Measurements from ENCODE around the gene OR2H1. TPM values are rescaled to one million over a fixed set of nuclear protein-coding genes. Genes with fewer than 3 reads are reported as not detected.

Gene OR2H1
- total and polyA plus RNA-seq, 8 donors: not detected

DNA sequence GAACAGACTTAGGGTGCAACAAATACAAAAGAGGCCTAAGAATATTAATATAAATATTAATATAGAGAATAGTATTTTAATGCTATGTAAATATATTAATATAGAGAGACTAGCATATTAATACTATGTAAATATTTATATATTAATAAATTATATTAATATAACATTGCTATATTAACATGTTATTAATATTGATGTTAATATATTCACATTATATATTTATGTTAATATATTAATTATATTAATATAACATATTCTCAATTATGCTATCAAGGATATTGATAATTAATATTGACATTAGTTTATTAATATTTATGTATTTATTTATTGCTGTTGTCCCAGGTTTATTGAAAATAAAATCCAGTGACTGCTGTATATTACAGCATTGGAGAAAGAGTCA lies 31.9 kb downstream of the OR2H1 start:
- TF ChIP-seq, protein P1, sequence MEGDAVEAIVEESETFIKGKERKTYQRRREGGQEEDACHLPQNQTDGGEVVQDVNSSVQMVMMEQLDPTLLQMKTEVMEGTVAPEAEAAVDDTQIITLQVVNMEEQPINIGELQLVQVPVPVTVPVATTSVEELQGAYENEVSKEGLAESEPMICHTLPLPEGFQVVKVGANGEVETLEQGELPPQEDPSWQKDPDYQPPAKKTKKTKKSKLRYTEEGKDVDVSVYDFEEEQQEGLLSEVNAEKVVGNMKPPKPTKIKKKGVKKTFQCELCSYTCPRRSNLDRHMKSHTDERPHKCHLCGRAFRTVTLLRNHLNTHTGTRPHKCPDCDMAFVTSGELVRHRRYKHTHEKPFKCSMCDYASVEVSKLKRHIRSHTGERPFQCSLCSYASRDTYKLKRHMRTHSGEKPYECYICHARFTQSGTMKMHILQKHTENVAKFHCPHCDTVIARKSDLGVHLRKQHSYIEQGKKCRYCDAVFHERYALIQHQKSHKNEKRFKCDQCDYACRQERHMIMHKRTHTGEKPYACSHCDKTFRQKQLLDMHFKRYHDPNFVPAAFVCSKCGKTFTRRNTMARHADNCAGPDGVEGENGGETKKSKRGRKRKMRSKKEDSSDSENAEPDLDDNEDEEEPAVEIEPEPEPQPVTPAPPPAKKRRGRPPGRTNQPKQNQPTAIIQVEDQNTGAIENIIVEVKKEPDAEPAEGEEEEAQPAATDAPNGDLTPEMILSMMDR (IDR thresholded peaks at IDR 0.05): no peak
- TF ChIP-seq POLR2A (IDR thresholded peaks at IDR 0.05) (no peak), POLR2AphosphoS5 (IDR thresholded peaks at IDR 0.05) (no peak), EP300 (IDR thresholded peaks at IDR 0.05) (no peak)
- no peaks in the 10 kb centered on the region for H3K4me1 ChIP-seq
- no peak overlapping the region for H3K27ac ChIP-seq
- H3K27me3 ChIP-seq: no peaks in the 10 kb centered on the region
- DNase-seq: no peak
- intact Hi-C loops (cut with DNase I; ENCODE audit: low total_unique reads): no loop called here
- no peak overlapping the region for H3K4me3 ChIP-seq
- H3K36me3 ChIP-seq: no peaks in the 10 kb centered on the region
- H3K9me3 ChIP-seq: no peaks in the 10 kb centered on the region

DNA sequence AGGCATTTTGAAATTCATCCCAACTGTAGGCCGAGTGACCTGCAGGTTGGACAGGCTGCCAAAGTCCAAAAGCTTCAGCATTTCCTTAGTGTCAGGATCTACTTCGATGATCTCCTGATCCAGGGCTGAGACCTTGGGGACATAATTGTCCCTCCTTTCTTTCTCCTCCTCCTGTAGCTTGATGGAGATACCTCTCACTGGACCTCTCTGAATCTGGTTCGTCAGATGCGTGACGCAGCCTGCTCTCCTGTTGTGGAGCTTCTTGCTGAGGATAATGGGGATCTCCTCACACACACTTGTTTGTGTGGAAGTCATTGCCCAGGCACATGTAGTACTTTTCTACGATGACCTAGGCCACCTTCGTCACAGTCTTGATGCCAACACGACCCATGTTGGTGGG lies 32.3 kb downstream of the OR2H1 start:
- DNase-seq: no peak
- Histone ChIP-seq H3K27me3 (no peaks in the 10 kb centered on the region), H3K36me3 (no peaks in the 10 kb centered on the region), H3K4me1 (no peaks in the 10 kb centered on the region), H3K27ac (no peak overlapping the region), H3K4me3 (no peak overlapping the region), H3K9me3 (no peaks in the 10 kb centered on the region)
- TF ChIP-seq EP300 (IDR thresholded peaks at IDR 0.05): no peak
- TF ChIP-seq, protein P1 (IDR thresholded peaks at IDR 0.05): no peak
- TF ChIP-seq POLR2AphosphoS5 (IDR thresholded peaks at IDR 0.05): no peak
- intact Hi-C loops (cut with DNase I; ENCODE audit: low total_unique reads): no loop called here
- WGBS, 5 donors: 83 to 93% (median 93%) methylated on average over 8 of the region's 8 CpGs

DNA sequence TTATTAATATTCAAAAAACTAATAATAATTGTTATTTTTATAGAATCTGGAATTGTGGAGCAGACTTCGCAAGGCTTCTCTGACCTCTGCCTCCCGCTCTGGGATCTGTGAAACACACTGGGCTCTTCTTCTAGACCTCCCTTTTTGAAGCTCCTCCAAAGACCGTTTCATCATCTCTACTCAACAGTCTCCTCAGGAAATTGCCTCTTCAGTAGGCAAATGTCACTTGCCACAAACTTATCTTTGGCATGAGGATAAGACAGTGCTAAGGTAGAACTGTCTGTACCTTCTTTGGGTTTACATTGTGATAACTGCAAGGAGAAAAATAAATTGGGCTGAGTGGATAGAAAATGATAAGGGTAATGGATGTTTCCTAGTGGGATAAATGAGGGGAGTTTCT lies 33.1 kb downstream of the OR2H1 start:
- no peak overlapping the region for H3K4me3 ChIP-seq
- no peaks in the 10 kb centered on the region for H3K4me1 ChIP-seq
- H3K27ac ChIP-seq: no peak overlapping the region
- no peaks in the 10 kb centered on the region for H3K27me3 ChIP-seq
- no peaks in the 10 kb centered on the region for H3K36me3 ChIP-seq
- WGBS, 5 donors: 72 to 91% (median 81%) methylated on average over 3 of the region's 3 CpGs
- no peaks in the 10 kb centered on the region for H3K9me3 ChIP-seq
- TF ChIP-seq, protein P1 (IDR thresholded peaks at IDR 0.05): no peak
- no peak for TF ChIP-seq POLR2A (IDR thresholded peaks at IDR 0.05)
- TF ChIP-seq POLR2AphosphoS5 (IDR thresholded peaks at IDR 0.05): no peak
- no peak for TF ChIP-seq EP300 (IDR thresholded peaks at IDR 0.05)
- DNase-seq: no peak
- intact Hi-C loops (cut with DNase I; ENCODE audit: low total_unique reads): no loop called here

DNA sequence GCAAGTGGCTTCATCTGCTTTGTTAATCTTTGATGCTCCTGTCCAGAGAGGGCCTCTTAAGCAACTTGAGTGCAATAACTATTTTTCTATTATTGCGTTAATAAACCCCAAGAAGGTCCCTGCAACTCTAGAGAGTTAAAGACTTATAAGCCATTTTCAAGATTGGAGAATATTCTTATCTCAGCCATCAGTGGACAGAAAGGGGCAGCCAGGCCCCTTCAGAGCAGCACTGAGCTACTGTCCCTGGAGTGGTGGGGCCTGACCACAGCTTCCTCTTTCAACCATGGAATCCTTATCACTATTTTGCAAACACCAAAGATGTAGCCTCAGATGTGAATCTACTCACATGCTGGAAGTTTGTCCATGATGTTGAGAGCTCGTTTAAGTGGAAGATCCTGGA lies 33.6 kb downstream of the OR2H1 start:
- H3K27me3 ChIP-seq: no peaks in the 10 kb centered on the region
- no peak for DNase-seq
- no peak overlapping the region for H3K4me3 ChIP-seq
- H3K9me3 ChIP-seq: no peaks in the 10 kb centered on the region
- no peak overlapping the region for H3K27ac ChIP-seq
- no peaks in the 10 kb centered on the region for H3K36me3 ChIP-seq
- WGBS, 5 donors: 53 to 68% (median 67%) methylated on average over 2 of the region's 2 CpGs
- TF ChIP-seq POLR2A (IDR thresholded peaks at IDR 0.05): no peak
- TF ChIP-seq, protein P1 (IDR thresholded peaks at IDR 0.05): no peak
- TF ChIP-seq POLR2AphosphoS5 (IDR thresholded peaks at IDR 0.05): no peak
- intact Hi-C loops (cut with DNase I; ENCODE audit: low total_unique reads): no loop called here
- H3K4me1 ChIP-seq: no peaks in the 10 kb centered on the region

DNA sequence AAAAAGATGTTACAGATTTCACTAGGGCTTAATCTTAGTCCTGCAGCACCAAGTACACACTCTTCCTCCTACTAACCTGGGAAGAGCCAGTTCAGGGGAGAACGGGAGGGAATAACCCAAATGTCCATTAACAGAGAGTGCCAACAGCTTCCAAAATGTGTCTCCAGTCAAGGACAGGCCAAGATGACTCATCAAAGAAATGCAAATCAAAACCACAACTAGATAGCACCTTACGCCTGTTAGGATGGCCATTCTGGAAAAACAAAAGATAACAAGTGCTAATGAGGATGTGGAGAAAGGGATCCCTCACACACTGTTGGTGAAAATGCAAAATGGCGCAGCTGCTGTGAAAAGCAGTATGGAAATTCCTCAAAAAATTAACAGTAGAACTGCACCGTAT lies 34.6 kb downstream of the OR2H1 start:
- TF ChIP-seq POLR2AphosphoS5 (IDR thresholded peaks at IDR 0.05) (no peak), EP300 (IDR thresholded peaks at IDR 0.05) (no peak), POLR2A (IDR thresholded peaks at IDR 0.05) (no peak)
- TF ChIP-seq, protein P1 (IDR thresholded peaks at IDR 0.05): no peak
- Histone ChIP-seq H3K27me3 (no peaks in the 10 kb centered on the region), H3K9me3 (no peaks in the 10 kb centered on the region), H3K36me3 (no peaks in the 10 kb centered on the region), H3K4me1 (no peaks in the 10 kb centered on the region), H3K27ac (no peak overlapping the region), H3K4me3 (no peak overlapping the region)
- 72 to 87% (median 77%) methylated on average over 4 of the region's 4 CpGs for WGBS, 5 donors
- DNase-seq: no peak
- intact Hi-C loops (cut with DNase I; ENCODE audit: low total_unique reads): no loop called here
